ENCODE results near the gene ETV2. TPM values are rescaled to one million over a fixed set of nuclear protein-coding genes. Genes with fewer than 3 reads are reported as not detected.

The ETV2 gene
- total RNA-seq, 1 experiment from 2014 or later, result 0.75 TPM

DNA sequence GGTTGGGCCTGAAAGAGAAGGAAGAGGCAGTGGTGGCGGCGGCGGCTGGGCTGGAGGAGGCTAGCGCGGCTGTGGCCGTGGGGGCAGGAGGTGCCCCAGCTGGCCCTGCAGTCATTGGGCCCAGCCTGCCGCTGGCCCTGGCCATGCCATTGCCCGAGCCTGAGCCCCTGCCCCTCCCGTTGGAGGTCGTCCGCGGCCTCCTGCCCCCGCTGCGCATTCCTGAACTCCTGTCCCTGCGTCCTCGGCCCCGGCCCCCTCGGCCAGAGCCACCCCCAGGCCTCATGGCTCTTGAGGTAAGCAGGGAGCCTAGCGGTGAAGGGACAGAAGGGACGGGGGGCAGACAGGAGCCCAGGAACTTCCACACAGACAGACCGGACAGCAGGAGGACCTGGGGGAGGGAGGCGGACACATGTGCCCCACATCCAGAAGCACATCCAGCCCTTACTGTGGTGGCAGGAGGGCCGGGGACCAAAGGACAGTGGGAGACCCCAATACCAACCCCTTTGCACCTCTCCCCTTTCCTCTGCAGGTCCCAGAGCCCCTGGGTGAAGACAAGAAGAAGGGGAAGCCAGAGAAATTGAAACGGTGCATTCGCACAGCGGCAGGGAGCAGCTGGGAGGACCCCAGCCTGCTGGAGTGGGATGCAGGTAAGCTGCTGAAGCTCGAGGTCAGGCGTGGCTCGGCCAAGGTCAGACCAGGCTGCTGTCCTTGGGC is 7.7 kb upstream of the ETV2 start:
- H3K9me2 ChIP-seq (replicated peaks; ENCODE audit: insufficient read depth, low read length), result no peaks in the 10 kb centered on the region
- H3K79me2 ChIP-seq (ENCODE audit: low read length), result peaks cover 15% of the 10 kb centered on the region
- no peaks in the 10 kb centered on the region for H3K9me3 ChIP-seq (ENCODE audit: low read length)
- H3K27ac ChIP-seq (ENCODE audit: low read length), result no peak overlapping the region
- DNase-seq, result no peak
- H2AFZ ChIP-seq (ENCODE audit: low read length), result no peak overlapping the region
- no peak overlapping the region for H3K4me2 ChIP-seq (ENCODE audit: low read depth, low read length, poor library complexity, severe bottlenecking)
- no peaks in the 10 kb centered on the region for H3K27me3 ChIP-seq (ENCODE audit: low read length)
- H3K36me3 ChIP-seq (ENCODE audit: insufficient read depth, low read length), result peaks cover 9% of the 10 kb centered on the region
- peaks cover 8% of the 10 kb centered on the region for H3K4me1 ChIP-seq (ENCODE audit: low read length)
- H3K4me3 ChIP-seq (ENCODE audit: low read length), result no peak overlapping the region
- H4K20me1 ChIP-seq (ENCODE audit: insufficient read depth, low read depth, low read length), result no peaks in the 10 kb centered on the region
- no peak overlapping the region for H3K9ac ChIP-seq (ENCODE audit: low read length)

- no peaks in the 10 kb centered on the region for H3K9me3 ChIP-seq (ENCODE audit: low read length)
- no peaks in the 10 kb centered on the region for H4K20me1 ChIP-seq (ENCODE audit: insufficient read depth, low read depth, low read length)
- H3K4me3 ChIP-seq (ENCODE audit: low read length), result no peak overlapping the region
- no peak overlapping the region for H2AFZ ChIP-seq (ENCODE audit: low read length)
- no peaks in the 10 kb centered on the region for H3K9me2 ChIP-seq (replicated peaks; ENCODE audit: insufficient read depth, low read length)
- no peak for DNase-seq
- no peak overlapping the region for H3K9ac ChIP-seq (ENCODE audit: low read length)
- H3K27ac ChIP-seq (ENCODE audit: low read length), result no peak overlapping the region
- no peaks in the 10 kb centered on the region for H3K27me3 ChIP-seq (ENCODE audit: low read length)
- H3K4me1 ChIP-seq (ENCODE audit: low read length), result peaks cover 8% of the 10 kb centered on the region
- no peak overlapping the region for H3K4me2 ChIP-seq (ENCODE audit: low read depth, low read length, poor library complexity, severe bottlenecking)
- peaks cover 3% of the 10 kb centered on the region for H3K36me3 ChIP-seq (ENCODE audit: insufficient read depth, low read length)
- no peaks in the 10 kb centered on the region for H3K79me2 ChIP-seq (ENCODE audit: low read length)
Measured at GRCh38 chr19:35636651-35637050, 4.9 kb upstream of the ETV2 start.

DNA sequence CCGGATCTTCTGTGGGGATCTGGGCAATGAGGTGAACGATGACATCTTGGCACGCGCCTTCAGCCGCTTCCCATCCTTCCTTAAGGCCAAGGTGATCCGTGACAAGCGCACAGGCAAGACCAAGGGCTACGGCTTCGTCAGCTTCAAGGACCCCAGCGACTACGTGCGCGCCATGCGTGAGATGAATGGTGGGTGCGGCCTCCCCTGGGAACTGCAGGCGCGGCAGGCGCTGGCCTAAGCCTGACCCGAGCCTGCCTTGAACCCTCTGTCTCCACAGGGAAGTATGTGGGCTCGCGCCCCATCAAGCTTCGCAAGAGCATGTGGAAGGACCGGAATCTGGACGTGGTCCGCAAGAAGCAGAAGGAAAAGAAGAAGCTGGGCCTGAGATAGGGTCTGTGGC is 4.4 kb upstream of the ETV2 start:
- H3K36me3 ChIP-seq (ENCODE audit: insufficient read depth, low read length), result no peaks in the 10 kb centered on the region; the same call in 1 of the 2 replicates
- no peak overlapping the region for H3K4me3 ChIP-seq (ENCODE audit: low read length)
- H2AFZ ChIP-seq (ENCODE audit: low read length), result no peak overlapping the region
- H3K27me3 ChIP-seq (ENCODE audit: low read length), result no peaks in the 10 kb centered on the region
- no peak overlapping the region for H3K27ac ChIP-seq (ENCODE audit: low read length)
- H3K9ac ChIP-seq (ENCODE audit: low read length), result no peak overlapping the region
- H3K4me1 ChIP-seq (ENCODE audit: low read length), result peaks cover 13% of the 10 kb centered on the region
- H3K4me2 ChIP-seq (ENCODE audit: low read depth, low read length, poor library complexity, severe bottlenecking), result no peak overlapping the region
- H3K79me2 ChIP-seq (ENCODE audit: low read length), result no peaks in the 10 kb centered on the region
- no peaks in the 10 kb centered on the region for H4K20me1 ChIP-seq (ENCODE audit: insufficient read depth, low read depth, low read length)
- no peaks in the 10 kb centered on the region for H3K9me3 ChIP-seq (ENCODE audit: low read length)
- DNase-seq, result no peak
- no peaks in the 10 kb centered on the region for H3K9me2 ChIP-seq (replicated peaks; ENCODE audit: insufficient read depth, low read length)

DNA sequence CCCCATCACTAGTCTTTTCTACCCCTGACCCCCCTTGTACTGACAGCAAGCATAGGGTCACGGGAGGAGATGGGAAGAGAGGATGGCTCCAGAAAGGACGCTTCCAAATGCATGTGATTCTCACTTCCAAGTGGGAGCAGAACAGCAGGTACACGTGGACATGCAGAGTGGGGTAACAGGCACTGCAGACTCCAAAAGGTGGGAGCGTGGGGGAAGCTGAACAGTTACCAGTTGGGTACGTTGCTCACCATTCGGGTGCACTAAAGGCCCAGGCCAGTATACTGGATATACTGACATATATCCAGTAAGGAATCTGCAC is 2.3 kb upstream of the ETV2 start:
- H3K27ac ChIP-seq (ENCODE audit: low read length), result no peak overlapping the region
- H3K4me1 ChIP-seq (ENCODE audit: low read length), result peaks cover 33% of the 10 kb centered on the region
- DNase-seq, result no peak
- no peaks in the 10 kb centered on the region for H3K79me2 ChIP-seq (ENCODE audit: low read length)
- H3K9ac ChIP-seq (ENCODE audit: low read length), result no peak overlapping the region
- H3K9me2 ChIP-seq (replicated peaks; ENCODE audit: insufficient read depth, low read length), result no peaks in the 10 kb centered on the region
- H3K36me3 ChIP-seq (ENCODE audit: insufficient read depth, low read length), result no peaks in the 10 kb centered on the region
- H3K4me2 ChIP-seq (ENCODE audit: low read depth, low read length, poor library complexity, severe bottlenecking), result no peak overlapping the region
- H3K4me3 ChIP-seq (ENCODE audit: low read length), result no peak overlapping the region
- H4K20me1 ChIP-seq (ENCODE audit: insufficient read depth, low read depth, low read length), result no peaks in the 10 kb centered on the region
- no peak overlapping the region for H2AFZ ChIP-seq (ENCODE audit: low read length)
- no peaks in the 10 kb centered on the region for H3K9me3 ChIP-seq (ENCODE audit: low read length)
- no peaks in the 10 kb centered on the region for H3K27me3 ChIP-seq (ENCODE audit: low read length)

- H3K4me2 ChIP-seq (ENCODE audit: low read depth, low read length, poor library complexity, severe bottlenecking), result no peak overlapping the region
- H3K4me1 ChIP-seq (ENCODE audit: low read length), result peaks cover 38% of the 10 kb centered on the region
- no peak for DNase-seq
- H3K27ac ChIP-seq (ENCODE audit: low read length), result no peak overlapping the region
- H3K27me3 ChIP-seq (ENCODE audit: low read length), result no peaks in the 10 kb centered on the region
- H3K4me3 ChIP-seq (ENCODE audit: low read length), result no peak overlapping the region
- no peaks in the 10 kb centered on the region for H3K9me3 ChIP-seq (ENCODE audit: low read length)
- H2AFZ ChIP-seq (ENCODE audit: low read length), result no peak overlapping the region
- H3K79me2 ChIP-seq (ENCODE audit: low read length), result no peaks in the 10 kb centered on the region
- H3K9ac ChIP-seq (ENCODE audit: low read length), result no peak overlapping the region
- no peaks in the 10 kb centered on the region for H3K9me2 ChIP-seq (replicated peaks; ENCODE audit: insufficient read depth, low read length)
- H3K36me3 ChIP-seq (ENCODE audit: insufficient read depth, low read length), result no peaks in the 10 kb centered on the region
- no peaks in the 10 kb centered on the region for H4K20me1 ChIP-seq (ENCODE audit: insufficient read depth, low read depth, low read length)
Measured at GRCh38 chr19:35639863-35640262, 1.7 kb upstream of the ETV2 start.

DNA sequence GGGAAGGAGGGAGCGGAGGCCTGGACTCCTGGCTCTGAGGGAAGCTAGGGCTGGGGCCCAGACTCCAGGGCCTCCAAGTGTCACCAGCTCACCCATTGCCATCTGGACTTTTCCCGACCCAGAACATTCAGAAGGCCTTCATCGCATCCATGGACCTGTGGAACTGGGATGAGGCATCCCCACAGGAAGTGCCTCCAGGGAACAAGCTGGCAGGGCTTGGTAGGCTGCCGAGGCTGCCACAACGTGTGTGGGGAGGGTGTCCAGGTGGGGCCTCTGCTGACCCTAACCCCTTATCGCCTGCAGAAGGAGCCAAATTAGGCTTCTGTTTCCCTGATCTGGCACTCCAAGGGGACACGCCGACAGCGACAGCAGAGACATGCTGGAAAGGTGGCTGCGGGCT is 767 bp downstream of the ETV2 start:
- no peaks in the 10 kb centered on the region for H3K79me2 ChIP-seq (ENCODE audit: low read length)
- H3K4me3 ChIP-seq (ENCODE audit: low read length), result peak overlapping the region; percentile 77
- H3K9me3 ChIP-seq (ENCODE audit: low read length), result no peaks in the 10 kb centered on the region
- no peak for DNase-seq
- H3K36me3 ChIP-seq (ENCODE audit: insufficient read depth, low read length), result no peaks in the 10 kb centered on the region
- H4K20me1 ChIP-seq (ENCODE audit: insufficient read depth, low read depth, low read length), result no peaks in the 10 kb centered on the region
- peaks cover 42% of the 10 kb centered on the region for H3K4me1 ChIP-seq (ENCODE audit: low read length)
- peak overlapping the region; percentile 80 for H3K9ac ChIP-seq (ENCODE audit: low read length)
- no peaks in the 10 kb centered on the region for H3K9me2 ChIP-seq (replicated peaks; ENCODE audit: insufficient read depth, low read length)
- H3K4me2 ChIP-seq (ENCODE audit: low read depth, low read length, poor library complexity, severe bottlenecking), result peak overlapping the region; percentile 98
- H3K27me3 ChIP-seq (ENCODE audit: low read length), result no peaks in the 10 kb centered on the region
- no peak overlapping the region for H3K27ac ChIP-seq (ENCODE audit: low read length)
- H2AFZ ChIP-seq (ENCODE audit: low read length), result no peak overlapping the region

DNA sequence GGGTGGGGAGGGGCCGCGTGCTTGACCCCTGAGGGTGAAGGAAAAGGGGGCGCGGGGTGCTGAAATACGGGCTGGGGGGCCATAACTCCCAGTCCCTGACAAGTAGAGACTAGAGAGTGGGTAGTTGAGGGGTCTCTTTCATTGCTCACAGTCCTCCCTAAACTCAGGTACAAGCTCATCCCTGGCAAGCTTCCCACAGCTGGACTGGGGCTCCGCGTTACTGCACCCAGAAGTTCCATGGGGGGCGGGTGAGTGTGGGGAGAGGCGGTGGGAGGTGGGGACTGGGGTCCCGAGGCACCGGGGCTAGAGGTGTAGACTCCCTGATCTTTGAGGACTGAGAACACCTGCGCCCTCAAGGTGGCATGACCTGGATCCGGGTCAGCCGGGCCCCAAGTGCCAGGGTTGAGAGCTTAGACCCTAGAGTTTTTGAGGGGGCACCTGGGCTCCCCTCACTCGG is 1.3 kb downstream of the ETV2 start:
- Histone ChIP-seq H3K9me2 (replicated peaks; ENCODE audit: insufficient read depth, low read length) (no peaks in the 10 kb centered on the region), H3K9me3 (ENCODE audit: low read length) (no peaks in the 10 kb centered on the region), H4K20me1 (ENCODE audit: insufficient read depth, low read depth, low read length) (no peaks in the 10 kb centered on the region), H3K4me2 (ENCODE audit: low read depth, low read length, poor library complexity, severe bottlenecking) (peak overlapping the region; percentile 98), H3K27me3 (ENCODE audit: low read length) (no peaks in the 10 kb centered on the region), H3K4me3 (ENCODE audit: low read length) (peak overlapping the region; percentile 77), H3K79me2 (ENCODE audit: low read length) (no peaks in the 10 kb centered on the region), H2AFZ (ENCODE audit: low read length) (peak overlapping the region; percentile 87), H3K36me3 (ENCODE audit: insufficient read depth, low read length) (no peaks in the 10 kb centered on the region), H3K27ac (ENCODE audit: low read length) (no peak overlapping the region), H3K4me1 (ENCODE audit: low read length) (peaks cover 47% of the 10 kb centered on the region), H3K9ac (ENCODE audit: low read length) (peak overlapping the region; percentile 80)
- DNase-seq, result no peak

DNA sequence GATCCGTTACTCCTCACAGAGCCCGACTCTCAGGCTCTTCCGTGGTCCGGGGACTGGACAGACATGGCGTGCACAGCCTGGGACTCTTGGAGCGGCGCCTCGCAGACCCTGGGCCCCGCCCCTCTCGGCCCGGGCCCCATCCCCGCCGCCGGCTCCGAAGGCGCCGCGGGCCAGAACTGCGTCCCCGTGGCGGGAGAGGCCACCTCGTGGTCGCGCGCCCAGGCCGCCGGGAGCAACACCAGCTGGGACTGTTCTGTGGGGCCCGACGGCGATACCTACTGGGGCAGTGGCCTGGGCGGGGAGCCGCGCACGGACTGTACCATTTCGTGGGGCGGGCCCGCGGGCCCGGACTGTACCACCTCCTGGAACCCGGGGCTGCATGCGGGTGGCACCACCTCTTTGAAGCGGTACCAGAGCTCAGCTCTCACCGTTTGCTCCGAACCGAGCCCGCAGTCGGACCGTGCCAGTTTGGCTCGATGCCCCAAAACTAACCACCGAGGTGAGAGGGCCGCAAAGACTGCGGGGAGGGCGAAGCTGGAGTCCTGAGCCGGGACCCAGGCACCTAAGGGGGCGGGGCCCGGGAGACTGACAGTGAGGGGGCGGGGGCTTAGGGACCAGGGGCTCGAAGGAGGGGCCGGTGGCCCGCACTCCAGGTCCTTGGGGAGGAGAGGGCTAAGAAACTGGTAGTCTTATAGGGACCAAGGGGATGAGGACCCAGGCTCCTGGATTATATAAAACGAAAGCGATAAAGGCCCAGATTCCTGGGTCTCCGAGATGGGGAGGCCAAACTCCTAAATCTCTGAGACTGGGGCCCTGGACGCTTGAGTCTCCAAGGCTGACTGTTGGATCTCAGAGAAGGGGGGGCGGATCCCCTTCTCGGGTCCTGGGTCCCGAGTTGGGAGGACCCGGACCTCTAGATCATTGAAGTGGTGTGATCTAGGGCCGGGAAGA is 2.0 kb downstream of the ETV2 start:
- Histone ChIP-seq H3K4me2 (ENCODE audit: low read depth, low read length, poor library complexity, severe bottlenecking) (peak overlapping the region; percentile 98), H3K79me2 (ENCODE audit: low read length) (peaks cover 4% of the 10 kb centered on the region), H3K9me2 (replicated peaks; ENCODE audit: insufficient read depth, low read length) (no peaks in the 10 kb centered on the region), H3K27me3 (ENCODE audit: low read length) (no peaks in the 10 kb centered on the region), H3K4me1 (ENCODE audit: low read length) (peaks cover 47% of the 10 kb centered on the region), H3K4me3 (ENCODE audit: low read length) (peak overlapping the region; percentile 77), H3K9ac (ENCODE audit: low read length) (peak overlapping the region; percentile 80), H2AFZ (ENCODE audit: low read length) (peak overlapping the region; percentile 87), H3K27ac (ENCODE audit: low read length) (peak overlapping the region; percentile 36), H3K9me3 (ENCODE audit: low read length) (no peaks in the 10 kb centered on the region), H3K36me3 (ENCODE audit: insufficient read depth, low read length) (no peaks in the 10 kb centered on the region), H4K20me1 (ENCODE audit: insufficient read depth, low read depth, low read length) (no peaks in the 10 kb centered on the region)
- DNase-seq, result peak; percentile 93
